HG03175 (cell line): ENCODE results near the gene ANTKMT.
A peak's percentile ranks its signal among the peaks of the same experiment; 100 is the strongest.
"Not testable (repeated sequence)": the region's sequence is repeated elsewhere in the genome, so short reads cannot be mapped to it uniquely, and the experiment has no call there.

Experiments
- ATAC-seq: cut with Tn5 transposase; IDR thresholded peaks from one replicate; pipeline ENCODE4 v1.9.1; 2021; ENCODE audit warnings: mild to moderate bottlenecking, moderate library complexity; ENCODE audit not compliant: unreplicated experiment

The ANTKMT gene

DNA sequence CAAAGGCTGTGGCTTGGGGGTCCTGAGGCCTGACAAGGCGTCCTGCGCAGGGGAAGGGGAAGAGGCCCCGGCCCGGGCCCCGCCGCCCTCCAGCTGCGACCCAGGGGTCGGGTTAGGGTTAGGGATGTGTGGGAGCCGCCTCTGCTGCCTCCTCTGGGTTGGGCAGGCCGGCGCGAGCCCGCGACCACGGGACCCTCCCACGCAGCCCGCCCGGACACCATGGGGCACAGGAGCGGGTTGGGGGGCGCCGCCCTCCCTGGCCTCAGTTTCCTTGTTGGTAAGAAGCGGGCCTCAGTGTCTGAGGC lies 19.5 kb downstream of the ANTKMT start:
- ATAC-seq = peak; percentile 14

- peak; percentile 68 for ATAC-seq
Measured at GRCh38 chr16:740764-741505, 20.0 kb downstream of the ANTKMT start, which contains the start of gene CIAO3. TSS of gene CIAO3 (minus strand) at chr16:740997. CDS start at chr16:740985, 12 bp downstream.

DNA sequence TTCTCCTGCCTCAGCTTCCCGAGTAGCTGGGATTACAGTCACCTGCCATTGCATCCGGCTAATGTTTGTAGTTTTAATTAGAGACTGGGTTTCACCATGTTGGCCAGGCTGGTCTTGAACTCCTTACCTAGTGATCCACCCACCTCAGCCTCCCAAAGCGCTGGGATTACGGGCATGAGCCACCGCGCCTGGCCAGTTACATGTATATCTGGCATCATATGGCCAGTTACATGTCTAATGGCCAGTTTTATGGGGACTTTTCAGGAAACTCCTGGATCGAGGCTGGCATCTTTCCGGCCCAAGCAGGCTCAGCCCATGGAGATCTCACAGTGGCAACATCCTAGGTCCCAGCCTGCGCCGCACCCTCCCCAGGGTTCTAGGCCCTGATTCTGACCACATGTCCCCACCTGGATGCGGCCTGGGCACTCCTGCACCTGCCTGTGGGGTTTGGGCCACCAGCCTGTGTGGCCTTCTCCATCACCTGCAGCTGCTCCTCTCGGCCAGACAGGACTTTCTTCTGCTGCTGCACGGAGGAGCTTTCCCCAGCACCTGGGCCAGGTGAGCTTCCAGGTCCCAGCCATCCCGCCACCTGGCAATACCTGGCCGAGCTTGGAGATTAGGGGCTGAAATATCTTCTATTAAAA lies 21.2 kb downstream of the ANTKMT start:
- ATAC-seq = no peak

- ATAC-seq = not testable (repeated sequence)
Measured at GRCh38 chr16:742894-743293, 21.9 kb downstream of the ANTKMT start.

DNA sequence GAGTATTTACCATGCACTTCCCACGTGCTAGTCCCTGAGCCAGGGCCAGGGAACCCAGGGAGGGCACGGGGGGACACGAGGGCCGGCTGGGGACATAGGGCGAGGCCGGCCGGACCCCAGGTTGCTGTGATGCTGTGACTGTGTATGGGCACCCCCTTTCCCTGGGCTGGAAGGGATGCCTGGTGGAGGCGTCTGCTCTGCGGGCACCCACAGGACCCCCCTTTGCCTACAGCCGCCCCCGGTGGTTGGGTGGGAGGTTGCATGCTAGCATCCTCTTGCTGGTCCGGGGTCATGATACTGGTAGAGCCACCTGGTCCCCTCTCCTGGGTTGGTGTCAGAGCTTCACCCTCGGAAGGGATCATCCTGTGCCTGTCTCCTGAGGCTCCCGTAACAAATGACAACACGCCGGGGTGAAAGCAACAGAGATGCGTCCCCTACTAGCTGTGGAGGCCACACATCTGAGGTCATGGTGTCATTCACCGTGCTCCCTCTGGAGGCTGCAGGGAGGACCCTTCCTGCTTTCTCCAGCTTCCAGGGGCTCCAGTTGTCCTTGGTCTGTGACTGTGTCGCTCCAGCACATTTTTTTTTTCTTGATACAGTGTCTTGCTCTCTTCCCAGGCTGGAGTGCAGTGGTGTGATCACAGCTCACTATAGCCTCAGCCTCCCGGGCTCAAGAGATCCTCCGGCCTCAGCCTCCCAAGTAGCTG lies 23.0 kb downstream of the ANTKMT start:
- no peak for ATAC-seq

DNA sequence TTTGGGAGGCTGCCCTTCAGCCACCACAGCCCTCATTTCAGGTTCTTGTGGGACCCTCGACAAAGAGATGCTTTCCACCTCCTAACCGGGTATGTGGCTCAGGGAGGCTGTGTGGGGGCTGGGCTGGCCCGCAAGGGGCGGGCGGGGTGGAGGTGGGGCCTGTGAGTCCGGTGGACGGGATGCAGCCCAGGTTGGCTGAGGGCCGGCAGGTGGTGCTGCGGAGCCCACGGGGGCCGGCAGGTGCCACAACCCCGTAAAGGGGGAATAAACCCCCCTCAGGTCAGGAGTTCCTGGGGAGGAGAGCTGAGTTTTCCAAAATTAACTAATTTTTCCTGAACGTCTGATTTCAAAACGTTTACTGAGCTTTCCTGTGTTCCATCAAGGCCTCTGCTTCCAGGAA lies 24.8 kb downstream of the ANTKMT start:
- ATAC-seq = no peak

DNA sequence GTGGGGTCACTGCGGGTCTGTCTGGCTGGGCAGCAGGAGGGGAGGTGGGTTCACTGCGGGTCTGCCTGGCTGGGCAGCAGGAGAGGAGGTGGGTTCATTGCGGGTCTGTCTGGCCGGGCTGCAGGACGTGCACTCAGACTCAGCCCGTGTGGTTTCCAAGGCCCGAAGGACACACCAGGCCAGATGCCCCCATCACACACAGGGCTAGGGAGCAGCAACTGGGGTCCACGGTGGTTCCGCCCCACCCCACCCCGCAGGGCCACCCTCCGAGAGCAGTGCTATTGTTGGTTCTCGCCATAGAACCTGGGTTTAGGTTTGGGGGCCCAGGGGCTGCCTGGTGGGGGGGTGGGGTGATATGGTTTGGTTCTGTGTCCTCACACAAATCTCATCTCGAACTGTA lies 25.7 kb downstream of the ANTKMT start:
- no peak for ATAC-seq

DNA sequence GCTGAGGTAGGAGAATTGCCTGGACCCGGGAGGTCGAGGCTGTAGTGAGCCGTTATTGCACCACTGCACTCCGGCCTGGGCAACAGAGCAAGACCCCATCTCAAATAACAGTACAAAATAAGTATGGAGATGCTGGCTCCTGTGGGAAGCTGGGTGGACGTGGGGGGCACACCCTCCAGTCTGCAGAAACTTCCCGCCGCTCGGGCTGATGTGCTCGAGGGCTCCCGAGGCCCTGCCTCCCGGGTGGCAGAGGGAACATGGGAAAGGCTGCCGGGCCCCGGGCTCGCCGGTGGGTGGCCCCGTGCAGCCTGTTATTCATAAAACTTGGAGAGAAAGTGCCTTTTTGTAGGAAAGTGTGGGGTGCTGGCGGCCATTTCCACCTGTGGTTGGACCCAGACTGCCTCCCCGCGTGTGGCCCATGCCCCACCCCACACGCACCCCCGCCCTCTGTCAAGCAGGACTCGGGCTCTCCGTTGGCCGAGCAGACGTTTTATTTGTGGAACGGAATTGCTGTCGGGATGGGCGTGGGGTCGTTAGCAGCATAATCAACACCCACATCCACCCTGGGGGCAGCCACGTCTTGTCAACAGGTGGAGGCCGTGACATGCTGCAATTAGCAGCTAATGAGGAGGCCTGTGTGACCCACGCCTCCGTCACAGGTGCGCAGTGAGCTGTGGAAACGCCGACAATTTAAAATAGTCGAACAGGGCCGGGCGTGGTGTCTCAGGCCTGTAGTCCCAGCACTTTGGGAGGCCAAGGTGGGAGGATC lies 27.2 kb downstream of the ANTKMT start:
- ATAC-seq = no peak

GRCh38 chr16:749010-749409 lies 28.1 kb downstream of the ANTKMT start:
- no peak for ATAC-seq

GRCh38 chr16:750485-750884 lies 29.5 kb downstream of the ANTKMT start:
- ATAC-seq = no peak

DNA sequence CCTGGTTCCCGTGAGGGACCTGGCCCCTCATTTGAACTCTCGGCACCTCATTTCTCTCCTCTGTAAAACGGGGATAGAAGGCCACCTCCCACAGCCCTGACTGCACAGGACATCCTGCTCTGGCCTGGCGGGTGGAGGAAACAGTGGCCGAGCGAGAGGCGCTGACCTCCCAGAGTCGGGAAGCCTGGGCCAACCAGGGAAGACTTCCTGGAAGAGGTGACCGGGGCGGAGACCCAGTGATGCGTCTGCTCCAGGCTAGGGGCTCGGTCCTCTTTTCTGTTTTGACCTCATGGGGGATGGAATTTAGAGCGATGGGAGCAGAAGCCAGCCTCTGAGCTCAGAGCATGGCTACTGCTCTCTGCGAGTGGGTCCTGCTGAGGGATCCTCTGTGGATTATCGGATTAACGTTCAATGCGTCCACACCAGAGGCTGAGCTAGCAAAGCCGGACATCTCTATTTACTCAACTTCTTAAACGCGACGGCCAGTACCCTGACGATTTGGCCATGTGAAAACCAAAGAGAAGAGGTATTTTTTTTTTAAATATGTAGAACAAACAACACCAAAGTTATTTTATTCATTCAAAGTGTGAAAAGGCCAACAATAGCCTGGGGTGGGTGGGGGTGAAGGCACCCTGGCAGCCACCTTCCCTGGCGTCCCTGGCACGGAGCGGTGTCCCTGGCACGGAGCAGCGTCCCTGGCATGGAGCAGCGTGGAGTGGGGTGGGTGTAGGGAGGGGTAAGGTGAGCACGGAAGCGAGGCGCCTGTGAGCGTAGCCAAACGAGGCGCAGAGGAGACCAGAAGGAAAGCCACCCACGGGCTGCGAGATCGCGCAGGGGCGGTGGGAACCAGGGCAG lies 30.4 kb downstream of the ANTKMT start:
- no peak for ATAC-seq

GRCh38 chr16:752007-752312 lies 31.0 kb downstream of the ANTKMT start:
- ATAC-seq = no peak

DNA sequence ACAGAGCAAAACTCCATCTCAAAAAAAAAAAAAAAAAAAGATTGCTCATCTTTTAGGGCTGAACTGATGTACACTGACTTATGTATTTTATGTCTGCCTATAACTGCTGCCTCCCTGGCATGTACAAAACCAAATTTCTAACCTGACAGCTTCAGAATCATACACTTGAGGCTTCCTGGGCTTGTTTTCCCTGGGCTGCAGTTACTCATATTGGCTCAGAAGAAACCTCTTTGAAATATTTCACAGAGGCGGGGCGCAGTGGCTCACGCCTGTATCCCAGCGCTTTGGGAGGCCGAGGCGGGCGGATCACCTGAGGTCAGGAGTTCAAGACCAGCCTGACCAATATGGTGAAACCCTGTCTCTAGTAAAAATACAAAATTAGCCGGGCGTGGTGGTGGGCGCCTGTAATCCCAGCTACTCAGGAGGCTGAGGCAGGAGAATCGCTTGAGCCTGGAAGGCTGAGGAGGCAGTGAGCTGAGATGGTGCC lies 33.2 kb downstream of the ANTKMT start:
- not testable (repeated sequence) for ATAC-seq

DNA sequence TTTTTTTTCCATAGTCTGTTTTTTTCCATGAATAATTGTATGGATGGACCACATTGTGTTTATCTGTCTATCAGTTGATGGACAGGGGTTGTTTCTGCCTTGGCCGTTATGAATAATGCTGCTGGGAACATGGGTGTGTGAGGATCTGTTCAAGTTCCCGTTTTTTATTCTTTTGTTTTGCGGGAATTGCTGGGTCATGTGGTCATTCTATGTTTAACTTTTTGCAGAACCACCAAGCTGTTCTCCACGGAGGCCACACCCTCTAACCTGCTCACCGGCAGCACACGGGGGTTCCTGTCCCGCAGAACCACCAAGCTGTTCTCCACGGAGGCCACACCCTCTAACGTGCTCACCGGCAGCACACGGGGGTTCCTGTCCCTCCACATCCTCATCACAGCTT lies 33.7 kb downstream of the ANTKMT start:
- ATAC-seq = no peak

DNA sequence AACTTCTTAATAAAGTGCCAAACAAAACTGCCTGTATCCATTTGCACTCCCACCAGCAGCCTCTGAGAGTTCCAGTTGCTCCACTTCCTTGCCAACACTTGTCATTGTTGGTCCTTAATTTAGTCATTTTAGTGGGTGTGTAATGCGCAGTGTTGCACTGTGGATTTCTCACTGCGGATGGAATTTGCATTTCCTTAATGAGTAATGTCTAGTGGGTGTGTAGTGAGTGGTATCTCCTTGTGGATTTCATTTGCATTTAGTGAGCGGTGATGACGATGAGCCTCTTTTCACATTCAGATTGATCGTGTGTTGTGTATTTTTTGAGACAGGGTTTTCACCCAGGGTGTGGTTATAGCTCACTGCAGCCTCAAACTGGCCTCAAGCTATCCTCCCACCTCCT lies 35.5 kb downstream of the ANTKMT start:
- ATAC-seq = no peak

DNA sequence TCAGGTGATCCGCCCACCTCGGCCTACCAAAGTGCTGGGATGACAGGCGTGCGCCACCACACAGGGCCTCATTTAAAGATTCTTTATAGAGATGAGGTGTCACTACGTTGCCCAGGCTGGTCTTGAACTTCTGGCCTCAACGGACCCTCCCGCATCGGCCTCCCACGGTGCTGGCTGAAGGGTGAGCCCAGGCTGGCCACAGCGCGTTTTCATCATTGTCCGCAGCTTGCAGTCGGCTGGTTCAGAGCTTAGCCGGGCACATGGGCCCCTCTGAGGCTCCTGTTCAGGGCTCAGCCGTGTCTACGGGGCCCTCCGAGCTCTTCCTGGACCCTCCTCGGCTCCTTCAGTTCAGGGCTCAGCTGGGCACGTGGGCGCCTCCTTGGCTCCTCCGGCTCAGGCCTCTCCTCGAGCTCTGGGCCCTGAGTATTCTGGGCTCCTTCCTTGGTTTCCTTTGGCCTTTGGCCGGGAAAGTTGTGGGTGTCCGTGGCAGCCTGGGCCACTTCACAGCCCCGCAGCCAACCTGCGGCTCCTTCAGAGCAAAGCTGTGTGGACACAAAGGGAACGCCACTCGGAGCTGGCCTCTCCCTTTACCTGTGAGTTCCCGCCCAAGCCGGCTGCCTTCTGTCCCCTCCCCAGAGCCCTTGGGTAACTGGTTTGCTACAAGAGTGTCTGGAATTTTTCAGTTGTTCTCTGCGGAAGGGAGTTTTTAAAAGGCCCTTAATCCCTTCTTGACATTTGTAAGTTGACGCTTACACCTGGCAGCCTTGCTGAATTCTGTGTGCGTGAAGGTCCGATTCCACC lies 38.4 kb downstream of the ANTKMT start:
- no peak for ATAC-seq

GRCh38 chr16:760065-760464 lies 39.1 kb downstream of the ANTKMT start:
- no peak for ATAC-seq

- no peak for ATAC-seq
Measured at GRCh38 chr16:760545-761343, 39.8 kb downstream of the ANTKMT start, which contains the start of gene MSLN. TSS of gene MSLN (plus strand) at chr16:760734. CDS start at chr16:762681, 1,947 bp downstream.
